Placental epithelial cell (primary cell): ENCODE results near the gene FBXL19. TPM values are rescaled to one million over a fixed set of nuclear protein-coding genes. Genes with fewer than 3 reads are reported as not detected.

Source experiments
- small RNA-seq: library from RNA; depleted of rRNA; stranded (forward); fragments of <200 nt; gene quantifications from one replicate; pipeline ENCODE3, GENCODE V24; 2012
- total RNA-seq: library from RNA; depleted of rRNA; stranded (reverse); fragments of >200 nt; gene quantifications from 2 replicates; pipeline ENCODE4 v1.2.3, GENCODE V29; 2012

The FBXL19 gene
- total RNA-seq, result 28.7 and 33.4 TPM in 2 replicates

DNA sequence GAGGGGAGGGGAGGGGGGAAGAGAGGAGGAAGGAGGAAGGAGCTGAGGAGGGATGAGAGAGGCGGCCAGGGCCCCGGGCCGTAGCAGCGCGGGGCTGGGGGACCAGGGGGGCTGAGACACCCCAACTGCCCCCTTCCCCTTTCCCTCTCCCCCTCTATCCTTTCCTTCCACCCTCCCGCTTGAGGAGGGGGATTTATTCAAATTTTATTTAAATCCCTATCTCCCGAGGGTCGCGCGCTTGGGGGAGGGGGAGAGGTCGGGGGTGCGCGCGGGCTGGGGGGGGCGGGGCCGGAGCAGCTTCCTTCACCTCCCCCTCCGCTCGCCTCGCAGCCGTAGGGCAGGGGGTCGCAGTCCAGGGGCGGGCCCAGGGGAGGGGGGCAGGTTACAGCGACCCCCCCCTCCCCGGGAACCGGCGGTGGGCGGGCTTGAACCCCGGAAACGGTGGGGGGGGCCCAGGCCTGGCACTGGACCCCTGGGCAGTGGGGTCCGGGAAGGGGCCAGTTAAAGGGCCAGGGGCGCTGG is at the start of gene FBXL19:
Gene FBXL19 (plus strand): TSS at position 19 of the 522 bp plus-strand sequence. CDS start 2,183 bp downstream, outside the sequence.

DNA sequence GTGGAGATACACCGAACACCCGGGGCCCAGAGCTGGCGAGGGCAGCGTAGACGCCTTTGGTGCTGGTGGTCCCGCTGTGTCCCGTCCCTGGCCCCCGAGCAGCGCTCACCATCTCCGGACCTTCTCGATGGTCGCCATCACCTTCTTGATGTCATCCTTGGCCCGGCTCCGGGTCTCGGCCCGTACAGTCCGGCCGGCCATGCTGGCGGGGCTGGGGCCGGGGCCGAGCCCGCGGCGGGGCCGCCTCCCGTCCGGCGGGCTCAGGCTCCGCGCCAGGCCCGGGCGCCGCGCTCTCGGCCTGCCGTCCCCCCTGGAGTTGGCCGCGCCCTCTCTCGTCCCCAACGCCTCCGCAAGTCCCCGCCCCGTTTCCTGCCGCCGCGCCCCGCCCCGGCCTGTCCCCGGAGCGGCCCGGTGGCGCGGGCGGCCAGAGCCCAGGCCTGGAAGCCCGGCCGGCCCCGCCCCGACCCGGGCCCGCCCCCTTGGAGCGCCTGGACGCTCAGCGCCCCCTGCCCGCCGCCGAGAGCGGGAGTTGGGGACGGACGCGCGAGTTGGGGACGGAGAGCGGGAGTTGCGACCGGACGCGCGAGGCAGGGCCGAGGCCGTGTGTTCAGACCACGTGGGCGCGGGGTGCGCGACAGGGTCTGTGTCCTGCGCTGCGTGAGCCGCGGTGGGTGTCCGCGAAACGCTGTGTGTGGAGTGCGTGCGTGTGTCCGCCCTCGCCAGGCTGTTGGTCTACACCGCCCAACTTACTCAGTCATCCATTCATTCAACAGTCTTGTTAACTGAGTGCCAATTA is 29.4 kb upstream of the FBXL19 start, which contains the start of gene BCL7C:
Gene BCL7C (minus strand): TSS at position 334 of the 796 bp plus-strand sequence. CDS start 133 bp downstream, at position 201.

DNA sequence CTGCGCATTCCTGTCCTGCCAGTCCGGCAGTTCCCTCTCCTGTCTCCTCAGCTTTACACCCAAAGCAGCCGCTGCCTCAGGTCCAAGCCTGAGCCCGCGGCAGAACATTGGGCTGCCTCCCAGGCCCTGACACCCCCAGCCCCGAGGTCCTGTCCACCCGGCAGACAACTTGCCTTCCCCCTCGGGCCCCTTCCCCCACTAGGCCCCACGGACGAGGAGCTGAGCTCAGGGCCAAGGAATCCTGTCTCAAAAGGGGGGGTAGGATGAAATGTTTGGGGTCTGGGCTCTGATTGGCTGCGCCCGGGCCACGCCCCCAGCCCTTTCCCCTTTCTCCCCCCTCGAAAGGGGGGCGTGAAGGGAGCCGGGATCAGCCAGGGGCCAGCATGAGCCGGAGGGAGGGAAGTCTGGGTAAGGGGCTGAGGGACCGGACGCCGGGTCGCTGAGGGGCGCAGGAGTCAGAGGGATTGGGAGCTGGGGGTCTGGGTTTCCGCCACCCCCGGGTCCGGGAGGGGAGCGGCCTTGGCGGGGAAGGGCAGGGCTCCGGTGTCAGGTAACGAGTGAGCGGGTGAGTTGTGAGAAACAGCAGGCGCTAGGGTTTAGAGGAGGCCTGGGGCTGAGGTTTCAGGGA is 27.0 kb upstream of the FBXL19 start, which contains the start of gene CTF1:
Gene CTF1 (plus strand): TSS at position 354 of the 628 bp plus-strand sequence. CDS start 30 bp downstream, at position 384.

DNA sequence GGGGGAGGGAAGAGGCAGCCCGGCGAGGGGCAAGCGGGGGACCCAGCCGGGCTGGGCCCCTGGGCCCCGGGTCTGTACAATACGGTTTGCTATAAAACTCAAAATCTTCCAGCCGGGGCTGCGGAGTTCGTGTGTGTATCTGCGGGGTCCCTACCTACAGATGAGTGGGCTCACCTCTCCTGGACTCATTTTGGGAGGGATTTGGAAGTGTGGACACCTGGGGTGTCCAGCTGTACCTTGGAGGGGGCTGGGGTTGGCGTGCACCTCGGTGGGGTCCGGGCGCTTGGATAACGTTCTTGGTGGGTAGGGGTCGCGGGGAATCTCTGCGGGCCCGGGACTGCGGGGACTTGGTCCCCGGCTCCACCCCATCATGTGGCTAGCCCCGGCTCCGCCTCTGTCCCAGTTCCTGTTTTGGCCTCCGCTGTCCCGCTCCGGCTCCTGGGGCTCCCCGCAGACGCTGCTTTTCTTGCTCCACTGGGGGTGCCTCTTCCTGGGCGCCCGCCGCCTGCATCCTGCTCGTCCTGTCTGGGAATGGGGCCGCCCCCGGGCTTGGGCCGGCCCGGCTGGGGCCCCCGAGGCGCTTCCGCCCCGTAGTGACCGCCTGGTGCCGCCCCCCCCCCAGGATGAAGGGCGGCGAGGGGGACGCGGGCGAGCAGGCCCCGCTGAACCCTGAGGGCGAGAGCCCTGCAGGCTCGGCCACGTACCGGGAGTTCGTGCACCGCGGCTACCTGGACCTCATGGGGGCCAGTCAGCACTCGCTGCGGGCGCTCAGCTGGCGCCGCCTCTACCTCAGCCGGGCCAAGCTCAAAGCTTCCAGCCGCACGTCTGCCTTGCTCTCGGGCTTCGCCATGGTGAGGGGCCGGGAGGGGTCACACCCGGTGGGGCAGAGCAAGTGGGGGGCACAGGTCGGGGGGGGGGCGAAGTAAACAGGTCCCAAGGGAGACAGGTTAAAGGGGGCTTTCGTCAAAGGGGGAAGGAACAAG is 25.6 kb downstream of the FBXL19 start, which contains the start of gene ORAI3:
Gene ORAI3 (plus strand): TSS at position 402 of the 983 bp plus-strand sequence. CDS start 222 bp downstream, at position 624.

GRCh38 chr16:30957456-30958174 is 34.2 kb downstream of the FBXL19 start, which contains the start of gene SETD1A:
TSS of gene SETD1A (plus strand) at chr16:30957754. CDS start at chr16:30958732, 978 bp downstream.

GRCh38 chr16:30984669-30985400 is 61.5 kb downstream of the FBXL19 start, which contains the start of gene HSD3B7:
TSS of gene HSD3B7 (plus strand) at chr16:30985207. CDS start at chr16:30985659, 452 bp downstream.

Small RNA genes within 50 kb of the gene (small RNA-seq; reads per million reads assigned to genes)
- gene AC135048.1 (not detected), gene MIR4519 (not detected), gene MIR762 (not detected)

Other genes with a start within 250 kb of the FBXL19 start
- 25.1 and 38.8 TPM in 2 replicates for gene SRCAP, start 224.4 kb upstream of the FBXL19 start, total RNA-seq
- 28.4 and 30.2 TPM in 2 replicates for gene PHKG2, start 175.1 kb upstream of the FBXL19 start, total RNA-seq
- 2.7 and 3.0 TPM in 2 replicates for gene CFAP119, start 161.5 kb upstream of the FBXL19 start, total RNA-seq
- 67.5 and 76.0 TPM in 2 replicates for gene RNF40, start 161.2 kb upstream of the FBXL19 start, total RNA-seq
- 21.7 and 22.4 TPM in 2 replicates for gene ZNF629, start 136.4 kb upstream of the FBXL19 start, total RNA-seq
- 42.0 and 53.0 TPM in 2 replicates for gene BCL7C, start 29.5 kb upstream of the FBXL19 start, total RNA-seq
- gene CTF1, start 27.0 kb upstream of the FBXL19 start, total RNA-seq, result 4.9 and 7.5 TPM in 2 replicates
- gene ORAI3, start 25.5 kb downstream of the FBXL19 start, total RNA-seq, result 49.3 and 69.9 TPM in 2 replicates
- gene SETD1A, start 34.2 kb downstream of the FBXL19 start, total RNA-seq, result 4.7 and 5.0 TPM in 2 replicates
- gene HSD3B7, start 61.6 kb downstream of the FBXL19 start, total RNA-seq, result 13.7 and 16.5 TPM in 2 replicates
- 1.5 and 2.0 TPM in 2 replicates for gene STX1B, start 87.1 kb downstream of the FBXL19 start, total RNA-seq
- gene STX4, start 110.0 kb downstream of the FBXL19 start, total RNA-seq, result 26.8 and 35.3 TPM in 2 replicates
- gene ZNF668, start 150.7 kb downstream of the FBXL19 start, total RNA-seq, result 21.2 and 37.3 TPM in 2 replicates
- 20.3 and 26.3 TPM in 2 replicates for gene ZNF646, start 150.8 kb downstream of the FBXL19 start, total RNA-seq
- gene PRSS53, start 165.4 kb downstream of the FBXL19 start, total RNA-seq, result 3.1 and 3.8 TPM in 2 replicates
- gene VKORC1, start 171.2 kb downstream of the FBXL19 start, total RNA-seq, result 60.9 and 83.2 TPM in 2 replicates
- gene BCKDK, start 184.8 kb downstream of the FBXL19 start, total RNA-seq, result 40.8 and 43.4 TPM in 2 replicates
- gene KAT8, start 194.1 kb downstream of the FBXL19 start, total RNA-seq, result 28.3 and 31.0 TPM in 2 replicates
- gene PRSS8, start 212.2 kb downstream of the FBXL19 start, total RNA-seq, result 66.0 and 67.9 TPM in 2 replicates
- gene PRSS36, start 226.5 kb downstream of the FBXL19 start, total RNA-seq, result 2.5 and 4.3 TPM in 2 replicates